Right hindlimb (tissue), 1 donor: Measurements from ENCODE around the gene TDRD10.
"Not testable (repeated sequence)": the region's sequence is repeated elsewhere in the genome, so short reads cannot be mapped to it uniquely, and the experiment has no call there.

Experiments used
- DNase-seq: peaks from one replicate; pipeline ENCODE4 v3.0.0-alpha.2; 2018

The TDRD10 gene

DNA sequence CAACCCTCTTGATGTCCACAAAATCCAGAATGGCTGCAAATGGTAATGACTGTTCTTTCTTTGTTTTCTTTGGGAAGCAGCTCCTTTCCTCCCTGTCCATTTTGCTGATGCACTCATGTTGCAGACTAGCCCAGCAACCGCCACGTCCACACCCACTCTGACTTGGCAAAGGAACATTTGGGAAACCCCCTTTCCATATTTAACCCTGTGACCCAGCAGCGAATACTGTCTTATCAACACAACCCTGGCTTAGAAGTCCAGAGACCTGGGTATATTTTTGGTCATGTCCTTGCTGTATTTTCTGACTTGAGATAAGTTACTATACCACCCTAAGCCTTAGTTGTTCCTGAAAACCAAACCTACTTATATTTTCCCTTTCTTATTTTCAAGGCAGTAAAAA is 18.3 kb downstream of the TDRD10 start:
- DNase-seq: no peak

DNA sequence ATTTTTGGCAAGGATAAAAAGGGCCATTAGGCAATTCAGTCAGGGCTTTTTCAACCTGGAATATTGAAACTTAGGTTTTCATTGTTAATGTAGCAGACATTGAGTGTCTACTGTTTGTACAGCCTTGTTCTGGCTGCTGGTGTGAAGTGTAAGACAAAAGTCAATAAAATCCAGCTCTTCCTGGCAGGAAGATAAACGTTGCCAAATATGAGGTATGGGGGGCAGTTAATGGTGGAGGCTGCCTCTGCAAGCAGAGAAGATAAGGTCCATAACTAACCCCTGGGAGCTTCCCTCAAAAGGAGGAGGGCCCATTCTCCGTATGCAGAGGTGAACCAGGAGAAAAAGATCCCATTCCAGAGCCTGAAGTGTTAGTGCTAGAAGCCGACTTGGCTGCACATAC is 19.7 kb downstream of the TDRD10 start:
- DNase-seq: no peak

DNA sequence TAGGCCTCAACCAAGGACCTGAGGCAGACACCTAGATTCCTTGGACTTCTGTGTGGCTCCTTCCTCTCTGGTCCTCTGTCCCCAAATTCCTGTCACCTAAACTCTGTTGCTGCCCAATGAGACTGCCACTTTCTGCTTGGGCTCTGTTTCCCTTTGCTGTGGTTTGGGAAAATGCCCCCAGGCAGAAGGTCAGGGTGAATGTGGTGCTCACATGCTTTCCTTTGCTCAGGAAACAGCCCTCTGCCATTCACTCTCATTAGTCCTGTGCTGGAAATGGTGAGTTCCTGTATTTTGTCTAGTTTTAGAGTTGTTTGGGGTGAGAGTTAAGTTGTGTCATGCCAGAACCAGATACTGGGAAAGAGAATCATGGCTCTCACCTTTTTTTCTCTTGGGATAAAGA is 22.9 kb downstream of the TDRD10 start:
- DNase-seq: no peak

DNA sequence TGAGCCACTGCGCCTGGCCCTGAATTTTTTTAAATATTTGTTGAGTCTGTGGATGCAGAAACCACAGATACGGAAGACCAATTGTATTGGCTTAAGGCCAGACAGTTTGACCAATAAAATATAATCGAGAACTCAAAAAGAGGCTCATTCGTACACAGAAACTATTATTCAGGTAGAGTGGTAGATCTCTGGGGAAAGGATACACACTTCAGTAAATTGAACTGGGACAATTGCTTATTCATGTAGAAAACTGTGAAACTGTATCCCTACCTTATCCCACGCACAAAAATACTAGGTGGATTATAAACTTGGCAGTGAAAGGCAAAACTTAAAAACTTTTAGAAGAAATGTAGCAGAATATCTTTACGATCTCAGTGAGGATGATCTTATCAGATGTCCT is 25.2 kb downstream of the TDRD10 start:
- DNase-seq: no peak

DNA sequence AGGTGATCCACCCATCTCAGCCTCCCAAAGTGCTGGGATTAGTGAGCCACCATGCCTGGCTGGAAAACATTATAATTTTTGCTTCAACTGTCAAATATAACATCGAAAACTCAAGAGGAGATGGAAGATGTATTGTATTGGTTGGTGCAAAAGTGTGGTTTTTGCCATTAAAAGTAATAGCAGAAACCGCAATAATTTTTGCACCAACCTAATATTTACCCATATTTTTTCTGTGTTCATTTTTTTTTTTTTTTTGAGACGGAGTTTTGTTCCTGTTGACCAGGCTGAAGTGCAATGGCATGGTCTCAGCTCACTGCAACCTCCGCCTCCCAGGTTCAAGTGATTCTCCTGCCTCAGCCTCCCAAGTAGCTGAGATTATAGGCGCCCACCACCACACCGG is 27.3 kb downstream of the TDRD10 start:
- DNase-seq: no peak

DNA sequence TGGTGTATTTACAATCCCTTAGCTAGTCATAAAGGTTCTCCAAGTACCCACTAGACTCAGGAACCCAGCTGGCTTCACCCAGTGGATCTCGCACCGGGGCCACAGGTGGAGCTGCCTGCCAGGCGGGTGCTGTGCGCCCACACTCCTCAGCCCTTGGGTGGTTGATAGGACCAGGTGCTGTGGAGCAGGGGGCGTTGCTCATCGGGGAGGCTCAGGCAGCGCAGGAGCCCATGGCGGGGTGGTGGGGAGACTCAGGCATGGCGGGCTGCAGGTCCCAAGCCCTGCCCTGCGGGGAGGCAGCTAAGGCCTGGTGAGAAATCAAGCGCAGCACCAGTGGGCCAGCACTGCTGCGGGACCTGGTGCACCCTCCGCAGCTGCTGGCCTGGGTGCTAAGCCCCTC is 29.9 kb downstream of the TDRD10 start:
- not testable (repeated sequence) for DNase-seq

DNA sequence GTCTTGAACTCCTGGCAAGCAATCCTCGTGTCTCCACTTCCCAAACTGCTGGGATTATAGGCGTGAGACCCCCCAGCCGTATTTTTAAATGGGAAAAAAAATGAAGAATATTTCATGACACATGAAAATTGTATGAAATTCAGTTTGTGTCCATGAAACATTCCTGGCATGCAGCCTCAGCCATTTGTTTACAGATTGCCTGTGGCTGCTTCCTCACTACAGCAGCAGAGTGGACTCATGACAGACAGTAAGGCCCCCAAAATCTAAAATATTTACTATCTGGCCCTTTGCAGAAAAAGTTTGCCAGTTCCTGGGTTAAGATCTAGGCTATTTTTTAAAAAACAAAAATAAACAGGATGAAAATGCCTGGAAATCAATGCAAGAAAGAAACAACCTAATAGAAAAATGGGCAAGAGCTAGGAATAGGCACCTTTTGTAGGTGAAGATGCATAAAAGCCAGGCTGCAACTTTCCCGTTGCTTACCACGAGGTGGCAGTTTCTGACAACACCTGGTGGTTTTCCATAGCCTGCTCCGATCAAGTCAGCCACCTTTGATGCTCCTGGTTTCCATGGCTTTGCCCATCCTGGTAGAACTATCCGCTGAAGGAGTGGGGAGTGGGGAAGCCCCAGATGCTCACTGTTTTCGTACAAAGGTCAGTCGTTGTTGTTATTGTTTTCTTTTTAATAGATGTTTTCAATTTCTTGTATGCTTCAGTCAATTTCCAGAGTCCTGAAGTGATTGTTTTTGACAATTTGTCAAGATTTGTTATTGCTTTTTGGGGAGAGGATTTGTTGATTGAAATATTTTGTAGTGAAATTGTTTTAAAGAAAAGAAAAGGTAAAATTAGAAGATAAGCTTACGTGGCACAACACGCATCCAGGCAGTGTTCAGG is 32.2 kb downstream of the TDRD10 start:
- DNase-seq: no peak

DNA sequence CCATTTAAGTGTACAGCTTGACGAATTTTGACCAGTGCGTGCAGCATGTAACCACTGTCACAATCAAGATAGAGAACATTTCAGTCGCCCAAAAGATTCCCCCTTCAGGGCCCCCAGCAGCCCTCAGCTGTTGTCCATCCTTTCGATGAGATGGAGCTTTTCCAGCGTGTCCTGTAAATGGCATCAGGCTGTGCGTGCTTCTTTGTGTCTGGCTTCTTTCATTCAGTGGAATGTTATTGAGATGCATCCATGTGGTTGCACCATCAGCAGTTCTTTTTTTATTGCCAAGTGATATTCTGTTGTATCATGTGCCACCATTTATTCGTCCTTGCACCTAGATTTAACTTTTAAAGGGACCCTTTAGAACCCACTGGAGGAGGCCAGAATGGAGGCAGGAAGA is 34.6 kb downstream of the TDRD10 start:
- no peak for DNase-seq

DNA sequence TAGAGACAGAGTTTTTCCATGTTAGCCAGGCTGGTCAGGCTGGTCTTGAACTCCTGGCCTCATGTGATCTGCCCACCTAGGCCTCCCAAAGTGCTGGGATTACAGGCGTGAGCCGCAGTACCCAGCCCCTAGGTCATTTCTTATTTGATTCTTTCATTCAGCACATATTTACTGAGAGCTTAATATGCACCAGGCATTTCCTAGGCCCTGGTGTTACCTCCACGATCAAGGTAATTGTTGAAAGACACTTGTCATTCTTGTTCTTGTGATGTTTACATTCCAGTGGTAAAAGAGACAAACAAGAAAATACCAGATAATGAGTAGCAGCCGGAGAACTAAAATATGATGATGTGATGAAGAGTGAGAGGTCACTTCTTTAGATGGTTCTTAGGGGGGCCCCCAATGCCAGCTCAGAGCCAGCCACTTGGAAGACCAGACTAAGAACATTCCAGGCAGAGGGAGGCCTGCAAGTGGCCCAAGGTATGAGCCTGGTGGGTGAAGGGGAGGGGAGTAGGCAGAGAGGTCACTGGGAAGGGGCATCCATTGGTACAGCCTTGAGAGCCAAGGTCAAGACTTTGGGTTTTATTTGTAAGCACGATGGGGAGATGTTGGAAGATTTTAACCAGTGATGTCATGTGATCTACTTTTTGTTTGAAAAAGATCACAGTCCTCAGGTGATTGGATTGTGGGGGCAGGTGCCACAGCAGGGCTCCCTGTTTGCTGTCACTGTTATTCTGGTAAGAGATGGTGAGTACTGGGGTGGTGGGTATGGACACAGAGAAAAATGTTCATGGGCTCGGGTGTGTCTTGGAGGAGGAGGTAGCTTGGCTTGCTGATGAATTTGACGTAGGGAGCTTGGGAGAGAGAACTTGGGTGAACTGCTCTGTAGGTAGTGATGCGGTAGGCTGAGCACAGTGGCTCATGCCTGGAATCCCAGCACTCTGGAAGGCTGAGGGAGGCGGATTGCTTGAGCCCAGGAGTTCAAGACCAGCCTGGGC is 37.8 kb downstream of the TDRD10 start:
- DNase-seq: no peak

DNA sequence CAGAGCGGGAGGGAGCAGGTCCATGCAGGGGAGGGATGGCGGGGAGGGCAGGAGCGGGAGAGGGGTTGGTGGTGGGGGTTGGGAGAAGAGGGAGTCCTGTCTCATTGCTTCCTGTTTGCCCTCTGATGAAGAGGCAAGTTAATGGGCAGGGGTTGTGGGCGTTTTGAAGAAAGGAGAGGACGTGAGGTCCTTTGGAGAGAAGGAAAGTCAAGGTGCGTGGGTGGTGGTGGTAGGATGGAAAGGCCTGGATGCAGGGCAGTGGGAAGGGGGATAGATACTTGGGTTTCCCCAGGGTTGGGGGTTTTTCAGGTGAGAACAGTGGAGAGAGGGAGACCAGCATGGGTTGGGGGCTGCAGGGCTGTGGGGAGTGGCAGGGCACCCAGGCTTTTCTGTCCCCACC is 39.2 kb downstream of the TDRD10 start:
- DNase-seq: no peak

DNA sequence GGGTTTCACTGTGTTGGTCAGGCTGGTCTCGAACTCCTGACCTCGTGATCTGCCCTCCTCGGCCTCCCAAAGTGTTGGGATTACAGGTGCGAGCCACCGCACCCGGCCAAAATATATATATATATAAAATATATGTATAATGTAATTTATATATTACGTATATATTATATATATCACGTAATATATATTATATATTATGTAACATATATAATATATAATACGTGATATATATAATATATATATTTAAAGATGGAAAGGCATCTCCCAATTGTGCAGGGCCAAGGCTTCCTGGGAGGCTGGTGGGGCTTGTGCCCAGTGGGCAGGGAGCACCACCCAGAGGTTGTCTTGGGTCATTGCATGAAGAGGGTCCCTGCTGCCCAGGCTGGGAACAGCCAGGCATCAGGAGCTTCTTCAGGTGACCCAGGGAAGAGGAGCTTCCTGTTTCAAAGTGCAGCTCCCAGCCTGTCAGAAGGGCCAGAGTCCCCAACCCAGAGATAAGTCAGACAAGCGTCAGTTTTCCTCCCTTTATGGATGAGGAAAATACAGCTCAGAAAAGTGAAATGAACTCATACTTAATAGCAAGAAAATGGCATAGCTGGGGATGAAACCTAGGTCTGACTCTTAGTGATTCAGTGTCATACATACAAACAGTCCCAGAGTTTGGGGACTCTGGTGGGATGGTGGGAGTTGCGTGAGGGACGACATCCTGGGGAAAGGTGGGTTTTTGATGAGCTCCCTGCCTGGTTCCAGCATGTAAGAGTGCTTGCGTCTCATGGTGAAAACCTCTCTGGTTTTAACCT is 44.4 kb downstream of the TDRD10 start:
- DNase-seq: peak; percentile 34

DNA sequence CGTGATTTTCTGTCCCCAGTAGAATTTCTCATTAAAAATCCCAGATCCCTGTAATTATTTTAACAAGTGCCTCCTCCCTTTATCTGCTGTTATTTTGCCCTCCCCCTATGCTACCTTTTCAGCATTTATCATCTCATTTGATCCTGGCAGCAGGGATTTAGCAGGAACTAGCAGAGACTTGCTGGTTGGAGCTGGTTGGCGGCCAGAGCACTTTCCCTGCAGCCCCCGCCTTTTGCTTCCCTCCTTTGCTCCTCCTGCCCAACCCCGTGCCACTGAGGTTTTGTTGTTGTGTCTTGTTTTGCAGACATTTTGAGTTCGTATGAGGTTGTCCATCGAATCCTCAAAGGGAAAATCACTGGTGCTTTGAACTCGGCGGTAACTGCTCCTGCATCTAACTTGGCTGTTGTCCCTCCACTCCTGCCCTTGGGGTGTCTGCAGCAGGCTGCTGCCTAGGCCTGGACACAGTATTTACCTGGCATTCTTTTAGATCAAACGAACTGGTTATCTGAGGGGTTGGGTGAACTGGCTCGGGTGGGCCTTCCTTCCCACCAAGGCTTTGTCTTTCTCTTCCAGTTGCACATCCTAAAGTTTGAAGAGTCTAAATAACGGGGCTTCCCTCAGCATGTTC is 45.2 kb downstream of the TDRD10 start:
- no peak for DNase-seq

DNA sequence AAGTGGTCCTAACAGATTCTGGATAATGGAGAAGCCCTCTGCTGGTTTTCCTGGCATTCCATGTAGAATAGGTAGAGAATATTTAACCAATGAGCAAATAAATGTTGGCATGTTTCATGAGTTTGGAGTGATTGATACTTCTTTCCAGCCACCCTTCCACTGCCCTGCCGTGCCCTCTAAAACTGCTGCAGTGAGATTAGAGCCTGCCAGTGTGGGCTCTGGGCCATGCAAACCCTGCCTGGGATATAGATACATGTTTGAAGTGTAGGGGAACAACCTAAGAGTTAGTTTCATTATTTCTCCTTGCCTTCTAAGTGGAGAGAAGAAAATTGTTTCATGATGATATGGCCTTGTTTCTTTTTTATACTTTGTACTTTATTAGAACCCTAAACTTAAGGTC is 46.0 kb downstream of the TDRD10 start:
- DNase-seq: no peak

DNA sequence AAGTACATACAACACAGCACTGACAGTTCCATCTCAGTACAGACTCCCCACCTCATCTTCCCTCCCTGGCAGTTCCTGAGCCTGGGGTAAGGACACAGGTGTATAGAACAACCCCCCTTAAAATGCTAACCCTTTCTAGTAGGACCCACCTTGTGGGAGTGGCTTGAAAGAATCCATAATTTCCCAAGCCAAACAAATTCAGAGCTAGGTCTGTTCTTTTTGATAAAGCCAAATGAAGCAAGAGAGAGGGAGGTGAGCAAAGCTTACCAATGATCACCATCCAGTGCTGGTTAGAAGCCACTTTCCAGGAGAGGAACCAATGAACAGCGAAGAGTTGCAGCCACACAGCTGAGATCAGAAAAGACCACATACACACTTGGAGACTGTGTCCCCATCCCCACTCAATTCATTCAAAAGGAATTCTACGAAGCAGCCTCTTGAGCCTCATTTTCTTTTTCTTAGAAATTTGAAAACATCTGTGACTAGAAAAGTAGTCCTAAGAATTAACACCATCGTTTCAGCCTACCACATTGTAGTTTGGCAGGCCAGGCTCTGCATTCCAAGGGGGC is 47.3 kb downstream of the TDRD10 start:
- DNase-seq: no peak

DNA sequence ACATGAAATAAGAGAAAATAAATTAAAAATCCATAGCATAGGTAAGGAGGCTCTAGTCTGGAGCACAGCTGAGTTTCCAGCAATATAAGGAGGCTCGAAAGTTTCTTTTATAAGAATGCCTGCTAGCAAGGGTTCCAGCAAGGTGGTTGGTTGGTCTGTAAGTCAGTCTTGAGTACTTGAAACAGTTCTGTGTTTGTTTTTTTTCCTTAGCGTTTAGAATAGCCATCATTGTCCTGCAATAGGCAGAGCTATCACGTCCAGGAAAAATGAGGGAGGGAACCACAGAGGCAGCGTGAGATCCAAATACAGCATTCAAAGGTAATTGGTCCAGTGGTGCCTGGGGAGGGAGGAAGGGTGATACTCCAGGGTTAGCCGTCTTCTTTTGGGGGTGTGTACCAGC is 48.1 kb downstream of the TDRD10 start:
- DNase-seq: no peak

DNA sequence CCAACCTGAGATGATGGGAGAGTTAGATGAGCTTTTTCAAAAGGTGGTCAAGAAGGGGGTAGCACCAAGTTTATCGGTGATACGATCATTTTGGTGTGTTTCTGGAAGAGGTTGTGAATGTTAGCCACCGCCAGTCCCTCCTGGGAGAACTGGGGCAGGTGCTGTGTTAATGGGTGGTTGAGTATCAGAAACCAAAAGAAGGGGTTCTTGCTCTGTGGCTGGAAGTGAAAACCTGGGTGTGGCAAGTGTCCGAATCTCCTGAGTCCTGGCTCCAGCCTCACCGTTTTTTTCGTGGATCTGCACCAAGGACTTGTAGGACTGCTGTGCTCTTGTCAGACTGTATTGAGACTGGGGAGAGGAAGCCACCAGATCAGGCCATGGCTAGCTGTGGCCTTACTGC is 48.6 kb downstream of the TDRD10 start:
- DNase-seq: no peak

DNA sequence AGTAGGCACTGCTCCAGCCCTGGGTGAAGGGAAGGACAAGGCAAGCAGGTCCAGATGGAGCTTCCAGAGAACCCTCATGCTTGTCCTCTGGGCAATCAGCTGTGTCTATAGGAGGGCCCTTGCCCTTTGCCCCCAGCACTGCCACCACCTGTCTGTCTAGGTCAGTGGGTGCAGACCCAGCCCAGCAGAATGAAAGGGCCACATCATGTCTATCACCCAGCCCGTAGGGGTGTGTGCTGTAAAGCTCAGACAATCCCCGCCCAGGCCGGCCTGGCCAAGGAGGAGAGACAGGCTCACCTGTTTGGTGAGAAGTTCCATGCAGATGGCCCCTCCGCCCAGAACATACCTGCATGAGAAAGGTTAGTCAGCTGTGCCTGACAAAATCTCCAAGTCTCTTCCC is 49.5 kb downstream of the TDRD10 start:
- no peak for DNase-seq

DNA sequence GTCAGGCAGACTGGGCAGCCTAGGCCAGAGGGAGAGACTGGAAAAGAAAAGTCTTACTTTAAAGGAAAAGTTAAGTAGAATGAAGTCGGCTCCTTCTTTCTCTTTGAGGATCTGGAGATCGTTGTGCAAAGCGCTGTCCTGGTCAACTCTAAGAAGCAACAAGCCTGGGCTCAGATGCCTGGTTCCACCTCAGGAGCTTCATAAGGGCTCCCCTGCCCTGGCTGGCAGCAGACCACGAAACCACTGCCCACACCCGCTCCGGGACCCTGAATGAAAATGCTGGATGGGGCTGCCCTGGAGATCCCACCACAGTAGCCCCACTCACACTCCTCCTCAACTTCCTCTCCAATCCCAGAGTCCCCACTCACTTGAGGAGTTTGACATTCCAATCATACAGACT is 50.0 kb downstream of the TDRD10 start:
- DNase-seq: no peak

DNA sequence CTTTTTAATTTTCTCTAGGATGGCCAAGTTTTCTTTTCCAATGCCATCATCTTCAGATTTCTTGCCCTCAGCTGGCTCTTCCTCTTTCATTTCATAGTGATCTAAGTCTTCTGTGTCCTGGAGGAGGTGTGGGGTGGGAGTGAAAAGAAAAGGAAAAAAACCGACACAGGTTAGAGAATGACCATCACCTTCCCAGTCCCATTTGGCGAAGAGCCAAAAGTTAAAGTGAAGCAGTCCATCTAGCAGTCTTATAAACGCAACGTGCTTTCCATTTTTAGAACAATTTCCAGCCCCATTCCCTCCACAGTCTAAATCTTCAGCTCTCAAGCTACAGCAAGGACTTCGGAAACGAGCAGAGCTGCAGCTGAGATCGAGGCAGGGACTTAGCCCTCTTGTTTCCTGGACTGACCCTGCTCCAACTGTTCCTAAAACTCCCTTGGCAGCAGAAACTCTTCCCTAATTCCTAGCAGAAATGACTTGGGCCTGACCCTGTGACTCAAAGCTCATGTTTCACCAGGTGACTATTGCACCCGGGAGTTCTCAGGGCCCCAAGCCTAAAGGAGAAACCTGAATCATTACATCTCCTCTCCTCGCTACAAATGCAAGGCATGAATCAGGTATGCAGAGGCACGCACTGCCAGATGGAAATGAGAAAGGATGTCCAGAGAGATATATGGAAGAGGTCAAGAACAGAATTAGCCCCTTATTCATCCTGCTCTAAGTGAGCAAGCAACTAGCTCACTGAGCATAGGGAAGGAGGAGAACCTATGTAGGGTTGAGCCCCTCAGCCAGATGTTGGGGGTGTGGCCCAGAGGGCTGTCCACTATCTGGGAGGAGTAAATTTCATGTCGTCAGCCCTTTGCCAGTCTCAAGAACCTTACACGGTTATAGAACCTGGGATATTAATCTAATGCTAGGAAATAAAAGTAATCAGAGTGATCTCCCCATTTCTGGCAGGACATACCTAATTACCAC is 51.3 kb downstream of the TDRD10 start:
- no peak for DNase-seq

DNA sequence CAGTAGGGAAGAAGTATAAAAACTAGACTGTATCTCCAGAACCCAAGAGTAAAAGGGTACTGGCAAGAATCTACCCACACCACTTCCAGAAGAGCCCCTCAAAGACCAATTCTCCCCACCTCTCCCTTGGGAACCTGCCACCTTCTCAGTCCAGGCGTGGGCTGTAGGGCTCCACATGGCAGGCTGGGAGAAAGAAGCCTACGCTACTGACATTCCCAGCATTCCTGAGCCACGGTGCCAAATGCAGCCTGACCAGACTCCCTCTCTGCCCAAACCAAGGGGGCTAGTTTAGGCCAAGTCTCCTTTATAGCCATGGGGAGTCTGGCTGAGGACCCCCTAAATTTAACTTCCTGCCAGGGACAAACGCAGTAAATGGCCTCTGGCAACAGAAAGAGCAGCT is 54.4 kb downstream of the TDRD10 start:
- DNase-seq: no peak
